ENCODE results near the gene NME7.
"Not testable (repeated sequence)": the region's sequence is repeated elsewhere in the genome, so short reads cannot be mapped to it uniquely, and the experiment has no call there.

NME7 gene

GRCh38 chr1:169367686-169368405 lies at the start of gene NME7, which contains the start of gene BLZF1:
TSS of gene NME7 (minus strand) at chr1:169367797. CDS start at chr1:169367710, 87 bp downstream.
TSS of gene BLZF1 (plus strand) at chr1:169368195. CDS start at chr1:169369523, 1,328 bp downstream.
- Histone ChIP-seq H3K36me3 (ENCODE audit: insufficient read depth, low read length) (peaks cover 25% of the 10 kb centered on the region), H3K9ac (ENCODE audit: insufficient read length) (peak within 1 kb of the TSS; percentile 87), H3K9me3 (ENCODE audit: low read depth, low read length) (no peaks in the 10 kb centered on the region), H3K4me3 (peak within 1 kb of the TSS; percentile 98), H3K27ac (peak within 1 kb of the TSS; percentile 97)
- peak; percentile 93 for DNase-seq (ENCODE audit: low read depth, low spot score)
- TF ChIP-seq EZH2 (IDR thresholded peaks at IDR 0.05): no peak
- TF ChIP-seq POLR2AphosphoS5 (IDR thresholded peaks at IDR 0.05; ENCODE audit: borderline replicate concordance, low read depth, low read length): peak; percentile 51; the same call in 1 of the 2 replicates
- peak; percentile 90 for TF ChIP-seq FOXP2 (optimal IDR thresholded peaks at IDR 0.05; ENCODE audit: control extremely low read depth, extremely low read length, insufficient read depth)

- Histone ChIP-seq H3K4me3 (no peak overlapping the region), H3K36me3 (ENCODE audit: insufficient read depth, low read length) (no peaks in the 10 kb centered on the region), H3K9ac (ENCODE audit: insufficient read length) (no peak overlapping the region), H3K27ac (no peak overlapping the region), H3K9me3 (ENCODE audit: low read depth, low read length) (no peaks in the 10 kb centered on the region)
- TF ChIP-seq EZH2 (IDR thresholded peaks at IDR 0.05): no peak
- no peak for TF ChIP-seq FOXP2 (optimal IDR thresholded peaks at IDR 0.05; ENCODE audit: control extremely low read depth, extremely low read length, insufficient read depth)
- TF ChIP-seq POLR2AphosphoS5 (IDR thresholded peaks at IDR 0.05; ENCODE audit: borderline replicate concordance, low read depth, low read length): no peak
- DNase-seq (ENCODE audit: low read depth, low spot score): no peak
These were observed 47.4 kb upstream of the NME7 start for GRCh38 chr1:169414952-169415351.

- H3K9ac ChIP-seq (ENCODE audit: insufficient read length); H3K36me3 ChIP-seq (ENCODE audit: insufficient read depth, low read length); H3K4me3 ChIP-seq; DNase-seq (ENCODE audit: low read depth, low spot score); H3K9me3 ChIP-seq (ENCODE audit: low read depth, low read length); H3K27ac ChIP-seq: not testable (repeated sequence)
These were observed 40.7 kb upstream of the NME7 start for GRCh38 chr1:169408340-169408739.

GRCh38 chr1:169402578-169402977 lies 35.0 kb upstream of the NME7 start:
- not testable (repeated sequence) for DNase-seq (ENCODE audit: low read depth, low spot score); H3K9ac ChIP-seq (ENCODE audit: insufficient read length); H3K9me3 ChIP-seq (ENCODE audit: low read depth, low read length); H3K36me3 ChIP-seq (ENCODE audit: insufficient read depth, low read length); H3K27ac ChIP-seq; H3K4me3 ChIP-seq

- Histone ChIP-seq H3K4me3 (no peak overlapping the region), H3K27ac (no peak overlapping the region), H3K9ac (ENCODE audit: insufficient read length) (no peak overlapping the region), H3K9me3 (ENCODE audit: low read depth, low read length) (no peaks in the 10 kb centered on the region), H3K36me3 (ENCODE audit: insufficient read depth, low read length) (peaks cover 5% of the 10 kb centered on the region)
- no peak for DNase-seq (ENCODE audit: low read depth, low spot score)
- TF ChIP-seq EZH2 (IDR thresholded peaks at IDR 0.05) (no peak), POLR2AphosphoS5 (IDR thresholded peaks at IDR 0.05; ENCODE audit: borderline replicate concordance, low read depth, low read length) (no peak)
These were observed 28.4 kb upstream of the NME7 start for GRCh38 chr1:169395955-169396354.

- no peak overlapping the region for H3K27ac ChIP-seq
- H3K4me3 ChIP-seq: no peak overlapping the region
- DNase-seq (ENCODE audit: low read depth, low spot score): no peak
- H3K9ac ChIP-seq (ENCODE audit: insufficient read length): no peak overlapping the region
- TF ChIP-seq POLR2AphosphoS5 (IDR thresholded peaks at IDR 0.05; ENCODE audit: borderline replicate concordance, low read depth, low read length) (no peak), FOXP2 (optimal IDR thresholded peaks at IDR 0.05; ENCODE audit: control extremely low read depth, extremely low read length, insufficient read depth) (no peak), EZH2 (IDR thresholded peaks at IDR 0.05) (no peak)
- H3K9me3 ChIP-seq (ENCODE audit: low read depth, low read length): no peaks in the 10 kb centered on the region
- peaks cover 29% of the 10 kb centered on the region for H3K36me3 ChIP-seq (ENCODE audit: insufficient read depth, low read length)
These were observed 24.8 kb upstream of the NME7 start for GRCh38 chr1:169392406-169392805.

- H3K36me3 ChIP-seq (ENCODE audit: insufficient read depth, low read length): peaks cover 36% of the 10 kb centered on the region
- no peak overlapping the region for H3K4me3 ChIP-seq
These were observed 22.7 kb upstream of the NME7 start for GRCh38 chr1:169390303-169390702.

GRCh38 chr1:169387399-169387798 lies 19.8 kb upstream of the NME7 start:
- Histone ChIP-seq H3K27ac (no peak overlapping the region), H3K9ac (ENCODE audit: insufficient read length) (no peak overlapping the region), H3K9me3 (ENCODE audit: low read depth, low read length) (no peaks in the 10 kb centered on the region), H3K36me3 (ENCODE audit: insufficient read depth, low read length) (peaks cover 36% of the 10 kb centered on the region), H3K4me3 (no peak overlapping the region)
- no peak for TF ChIP-seq POLR2AphosphoS5 (IDR thresholded peaks at IDR 0.05; ENCODE audit: borderline replicate concordance, low read depth, low read length)
- no peak for TF ChIP-seq EZH2 (IDR thresholded peaks at IDR 0.05)
- no peak for TF ChIP-seq FOXP2 (optimal IDR thresholded peaks at IDR 0.05; ENCODE audit: control extremely low read depth, extremely low read length, insufficient read depth)
- no peak for DNase-seq (ENCODE audit: low read depth, low spot score)

More at GRCh38 chr1:169390303-169390702, 22.7 kb upstream of the NME7 start:
- Histone ChIP-seq H3K9me3 (ENCODE audit: low read depth, low read length) (no peaks in the 10 kb centered on the region), H3K27ac (no peak overlapping the region), H3K9ac (ENCODE audit: insufficient read length) (no peak overlapping the region)
- TF ChIP-seq EZH2 (IDR thresholded peaks at IDR 0.05): no peak
- no peak for TF ChIP-seq FOXP2 (optimal IDR thresholded peaks at IDR 0.05; ENCODE audit: control extremely low read depth, extremely low read length, insufficient read depth)
- TF ChIP-seq POLR2AphosphoS5 (IDR thresholded peaks at IDR 0.05; ENCODE audit: borderline replicate concordance, low read depth, low read length): no peak
- DNase-seq (ENCODE audit: low read depth, low spot score): no peak

- Histone ChIP-seq H3K9me3 (ENCODE audit: low read depth, low read length) (no peaks in the 10 kb centered on the region), H3K4me3 (no peak overlapping the region), H3K36me3 (ENCODE audit: insufficient read depth, low read length) (peaks cover 33% of the 10 kb centered on the region), H3K9ac (ENCODE audit: insufficient read length) (no peak overlapping the region), H3K27ac (no peak overlapping the region)
- no peak for TF ChIP-seq FOXP2 (optimal IDR thresholded peaks at IDR 0.05; ENCODE audit: control extremely low read depth, extremely low read length, insufficient read depth)
- no peak for TF ChIP-seq EZH2 (IDR thresholded peaks at IDR 0.05)
- no peak for TF ChIP-seq POLR2AphosphoS5 (IDR thresholded peaks at IDR 0.05; ENCODE audit: borderline replicate concordance, low read depth, low read length)
- no peak for DNase-seq (ENCODE audit: low read depth, low spot score)
These were observed 15.9 kb upstream of the NME7 start for GRCh38 chr1:169383449-169383848.
